PC-3 (cell line): ENCODE data around the gene PARP12. TPM values are rescaled to one million over a fixed set of nuclear protein-coding genes. Genes with fewer than 3 reads are reported as not detected.

ENCODE experiments used
- ATAC-seq: fragments of 200-7000 bp; cut with Tn5 transposase; 2 replicates; pipeline ENCODE4 v1.9.1; 2020; ENCODE audit warnings: mild to moderate bottlenecking, moderate library complexity
- BruUV-seq: library from RNA; stranded (reverse); fragments of 400-500 nt; replicated peaks from 2 replicates; lab custom pipeline; 2021; lab: Mats Ljungman, UMichigan
- CTCF ChIA-PET: fragments of 300-600 bp; sonication (Branson Sonifier 250); formaldehyde crosslinking; loops from one replicate; lab custom pipeline; 2022; ENCODE audit warnings: antibody characterized with exemption; lab: Charles Lee
- POLR2A ChIA-PET: fragments of 300-600 bp; sonication (Branson Sonifier 250); formaldehyde crosslinking; loops from one replicate; lab custom pipeline; 2022; ENCODE audit warnings: antibody characterized with exemption; ENCODE audit not compliant: unreplicated experiment; lab: Charles Lee
- DNase-seq: peaks from one replicate; pipeline ENCODE4 v3.0.0-alpha.2; 2015
- H2AFZ ChIP-seq: fragments of 300-600 bp; sonication (generic); 2 replicates; pipeline ENCODE4 v1.6.0; 2016; ENCODE audit warnings: antibody characterized with exemption, low read length
- H3F3A ChIP-seq: fragments of 300-600 bp; sonication (generic); one replicate; pipeline ENCODE4 v1.6.0; 2017; ENCODE audit warnings: antibody characterized with exemption, low read length, control low read depth, mild to moderate bottlenecking; ENCODE audit not compliant: unreplicated experiment
- H3K27ac ChIP-seq: fragments of 300-600 bp; sonication (generic); 2 replicates; pipeline ENCODE4 v1.5.1; 2016; ENCODE audit warnings: mild to moderate bottlenecking, low read length
- H3K27me3 ChIP-seq: fragments of 300-600 bp; sonication (generic); 2 replicates; pipeline ENCODE4 v1.6.1; 2016; ENCODE audit warnings: low read length, mixed read lengths
- H3K36me3 ChIP-seq: fragments of 300-600 bp; sonication (generic); 2 replicates; pipeline ENCODE4 v1.6.1; 2016; ENCODE audit warnings: low read depth, mixed run types, low read length, mixed read lengths
- H3K4me1 ChIP-seq: fragments of 300-600 bp; sonication (generic); 2 replicates; pipeline ENCODE4 v1.5.1; 2016; ENCODE audit warnings: low read length; ENCODE audit not compliant: insufficient read depth
- H3K4me2 ChIP-seq: fragments of 300-600 bp; sonication (generic); 2 replicates; pipeline ENCODE4 v1.6.0; 2016; ENCODE audit warnings: low read length
- H3K4me3 ChIP-seq: fragments of 300-600 bp; sonication (generic); 2 replicates; pipeline ENCODE4 v1.5.1; 2016; ENCODE audit warnings: mild to moderate bottlenecking, low read length, mixed read lengths
- H3K79me2 ChIP-seq: fragments of 300-600 bp; sonication (generic); 2 replicates; pipeline ENCODE4 v1.6.1; 2017; ENCODE audit warnings: low read length, mixed read lengths
- H3K9ac ChIP-seq: fragments of 300-600 bp; sonication (generic); 2 replicates; pipeline ENCODE4 v1.6.0; 2016; ENCODE audit warnings: mild to moderate bottlenecking, low read length
- H3K9me2 ChIP-seq: fragments of 300-600 bp; sonication (generic); replicated peaks from 2 replicates; pipeline ENCODE4 v1.6.1; 2016; ENCODE audit warnings: mixed run types, low read length, mixed read lengths
- H3K9me3 ChIP-seq: fragments of 300-600 bp; sonication (generic); 2 replicates; pipeline ENCODE4 v1.6.1; 2016; ENCODE audit warnings: low read length, mixed read lengths
- H4K20me1 ChIP-seq: fragments of 300-600 bp; sonication (generic); 2 replicates; pipeline ENCODE4 v1.6.1; 2016; ENCODE audit warnings: low read length, mixed read lengths
- CTCF ChIP-seq: fragments of 300-600 bp; sonication (generic); conservative IDR thresholded peaks from 2 replicates; pipeline ENCODE4 v1.5.1; 2017; ENCODE audit warnings: antibody characterized with exemption, low read depth, mild to moderate bottlenecking, low read length
- EZH2 ChIP-seq: fragments of 300-600 bp; sonication (generic); IDR thresholded peaks from one replicate; pipeline ENCODE4 v1.6.1; 2017; ENCODE audit warnings: antibody characterized with exemption, mild to moderate bottlenecking, low read length; ENCODE audit not compliant: unreplicated experiment
- EZH2phosphoT487 ChIP-seq: fragments of 300-600 bp; sonication (generic); IDR thresholded peaks from 2 replicates; pipeline ENCODE4 v1.6.1; 2018; ENCODE audit warnings: mild to moderate bottlenecking, antibody characterized with exemption, low read length, borderline replicate concordance
- intact Hi-C: fragments of 100-400 bp; cut with micrococcal nuclease; formaldehyde crosslinking; loops from 2 replicates; pipeline ENCODE4 v1.9.0; 2023
- total RNA-seq: library from RNA; depleted of rRNA; stranded (reverse); fragments of >200 nt; gene quantifications from 2 replicates; pipeline ENCODE4 v1.2.3, GENCODE V29; 2014

PARP12 gene
- total RNA-seq, 1 experiment from 2014 or later: 28.1 TPM

- TF ChIP-seq CTCF: no peak
- TF ChIP-seq EZH2: no peak
- no peak for TF ChIP-seq EZH2phosphoT487
- Histone ChIP-seq H3K27ac (no peak overlapping the region), H3K79me2 (no peaks in the 10 kb centered on the region)
These were observed 30.6 kb upstream of the PARP12 start for GRCh38 chr7:140093375-140093774.

DNA sequence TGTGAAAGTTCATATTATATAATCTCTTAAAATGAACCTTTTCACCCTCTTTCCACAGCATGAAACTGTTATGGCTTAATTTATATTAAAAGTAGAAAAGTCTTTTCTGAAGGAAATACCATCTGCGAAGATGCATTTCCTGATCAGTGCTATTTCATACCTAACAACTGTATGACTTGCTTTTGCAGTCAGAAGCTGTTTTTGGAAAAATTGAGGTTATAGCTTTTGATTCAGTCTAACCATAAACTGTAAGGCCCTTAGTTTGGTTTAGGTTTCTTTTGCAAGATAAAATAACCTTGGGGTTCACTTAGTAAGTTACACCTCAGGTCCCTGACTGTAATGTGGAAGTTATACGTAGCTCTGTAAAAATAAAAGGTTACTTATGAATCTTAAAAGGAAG, 22.7 kb upstream of the PARP12 start:
- Histone ChIP-seq H3K4me2 (no peak overlapping the region), H3F3A (no peaks in the 10 kb centered on the region), H3K27ac (no peak overlapping the region), H3K9ac (no peak overlapping the region), H3K36me3 (no peaks in the 10 kb centered on the region), H3K9me2 (no peaks in the 10 kb centered on the region), H3K9me3 (no peaks in the 10 kb centered on the region), H2AFZ (no peak overlapping the region), H3K4me1 (no peaks in the 10 kb centered on the region), H3K4me3 (no peak overlapping the region), H4K20me1 (no peaks in the 10 kb centered on the region), H3K27me3 (no peaks in the 10 kb centered on the region), H3K79me2 (no peaks in the 10 kb centered on the region)
- intact Hi-C loops: no loop called here
- ChIA-PET POLR2A (no interaction called here), CTCF (interaction anchor here (0.6 kb wide), 1 partner anchor 61 kb away, joined by 5 read pairs; no protein-coding TSS in a partner anchor)
- TF ChIP-seq EZH2phosphoT487 (no peak), CTCF (no peak), EZH2 (no peak)
- no TSS peak for BruUV-seq
- DNase-seq: no peak
- ATAC-seq: no peak

More at GRCh38 chr7:140093375-140093774, 30.6 kb upstream of the PARP12 start:
- BruUV-seq: no TSS peak
- DNase-seq: no peak
- intact Hi-C loops: no loop called here
- Histone ChIP-seq H3K4me2 (no peak overlapping the region), H3F3A (no peaks in the 10 kb centered on the region), H3K4me1 (no peaks in the 10 kb centered on the region), H3K27me3 (no peaks in the 10 kb centered on the region), H3K4me3 (no peak overlapping the region), H3K9ac (no peak overlapping the region), H3K36me3 (0 out of 2 replicates have a peak, but pooled peaks cover 3% of the 10 kb centered on the region), H2AFZ (no peak overlapping the region), H4K20me1 (no peaks in the 10 kb centered on the region), H3K9me2 (no peaks in the 10 kb centered on the region), H3K9me3 (no peaks in the 10 kb centered on the region)
- ATAC-seq: no peak
- POLR2A ChIA-PET: no interaction called here
- CTCF ChIA-PET: no interaction called here

DNA sequence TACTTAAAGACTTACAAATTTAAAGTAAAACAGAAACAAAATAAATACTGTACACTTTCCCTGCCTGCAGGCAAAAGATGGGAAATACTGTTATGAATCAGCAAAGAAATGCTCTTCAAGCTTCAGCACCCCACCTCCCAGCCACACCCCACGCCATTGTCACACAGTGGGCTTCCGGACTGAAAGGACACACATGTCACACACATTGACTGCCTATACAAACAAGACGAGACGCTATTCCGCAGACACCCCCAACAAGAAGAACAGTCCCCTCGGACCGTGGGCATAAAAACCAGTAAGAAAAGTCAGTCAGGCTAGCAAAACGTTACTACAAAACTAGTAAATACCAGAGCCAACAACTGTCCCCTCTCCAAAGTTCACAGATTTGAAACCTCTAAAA, 22.2 kb upstream of the PARP12 start:
- Histone ChIP-seq H3K36me3 (no peaks in the 10 kb centered on the region), H3K9me2 (no peaks in the 10 kb centered on the region), H3K4me3 (no peak overlapping the region), H3K4me2 (no peak overlapping the region), H3K79me2 (no peaks in the 10 kb centered on the region), H3K9me3 (no peaks in the 10 kb centered on the region), H3F3A (no peaks in the 10 kb centered on the region), H4K20me1 (no peaks in the 10 kb centered on the region), H3K9ac (no peak overlapping the region), H3K27ac (no peak overlapping the region), H3K27me3 (no peaks in the 10 kb centered on the region), H2AFZ (no peak overlapping the region), H3K4me1 (no peaks in the 10 kb centered on the region)
- no TSS peak for BruUV-seq
- intact Hi-C loops: no loop called here
- no peak for DNase-seq
- ATAC-seq: peak; percentile 40; the same call in 1 of the 2 replicates
- POLR2A ChIA-PET: no interaction called here
- CTCF ChIA-PET: no interaction called here
- no peak for TF ChIP-seq CTCF
- TF ChIP-seq EZH2: no peak
- no peak for TF ChIP-seq EZH2phosphoT487
